HAP-1 (cell line): ENCODE measurements around the gene MADD.

Experiments
- DNase-seq, 2 experiments: peaks; one replicate each; pipeline ENCODE4 v3.0.0-alpha.2; 2016 to 2020; ENCODE audit warnings: low spot score in 2 of 2
- H3K27me3 ChIP-seq: fragments of 250-450 bp; sonication (Bioruptor Pico); 2 replicates; pipeline ENCODE4 v1.5.1; 2020; ENCODE audit warnings: low read depth, mild to moderate bottlenecking, moderate library complexity
- H3K36me3 ChIP-seq: fragments of 250-450 bp; sonication (Bioruptor Pico); replicated peaks from 2 replicates; pipeline ENCODE4 v1.5.1; 2020; ENCODE audit warnings: mild to moderate bottlenecking
- H3K4me1 ChIP-seq: fragments of 250-450 bp; sonication (Bioruptor Pico); 2 replicates; pipeline ENCODE4 v1.5.1; 2020; ENCODE audit warnings: mild to moderate bottlenecking
- H3K4me3 ChIP-seq: fragments of 250-450 bp; sonication (Bioruptor Pico); 2 replicates; pipeline ENCODE4 v1.5.1; 2020; ENCODE audit warnings: mild to moderate bottlenecking, moderate library complexity
- H3K9me3 ChIP-seq: fragments of 250-450 bp; sonication (Bioruptor Pico); 2 replicates; pipeline ENCODE4 v1.5.1; 2020; ENCODE audit warnings: mild to moderate bottlenecking, moderate library complexity
- in situ Hi-C: fragments of 300-500 bp; cut with MboI; formaldehyde crosslinking; loops from 3 replicates; pipeline ENCODE4 v1.14.3; 2020; ENCODE audit warnings: low sequenced_read_pairs, inconsistent platforms, mixed read lengths

The MADD gene

DNA sequence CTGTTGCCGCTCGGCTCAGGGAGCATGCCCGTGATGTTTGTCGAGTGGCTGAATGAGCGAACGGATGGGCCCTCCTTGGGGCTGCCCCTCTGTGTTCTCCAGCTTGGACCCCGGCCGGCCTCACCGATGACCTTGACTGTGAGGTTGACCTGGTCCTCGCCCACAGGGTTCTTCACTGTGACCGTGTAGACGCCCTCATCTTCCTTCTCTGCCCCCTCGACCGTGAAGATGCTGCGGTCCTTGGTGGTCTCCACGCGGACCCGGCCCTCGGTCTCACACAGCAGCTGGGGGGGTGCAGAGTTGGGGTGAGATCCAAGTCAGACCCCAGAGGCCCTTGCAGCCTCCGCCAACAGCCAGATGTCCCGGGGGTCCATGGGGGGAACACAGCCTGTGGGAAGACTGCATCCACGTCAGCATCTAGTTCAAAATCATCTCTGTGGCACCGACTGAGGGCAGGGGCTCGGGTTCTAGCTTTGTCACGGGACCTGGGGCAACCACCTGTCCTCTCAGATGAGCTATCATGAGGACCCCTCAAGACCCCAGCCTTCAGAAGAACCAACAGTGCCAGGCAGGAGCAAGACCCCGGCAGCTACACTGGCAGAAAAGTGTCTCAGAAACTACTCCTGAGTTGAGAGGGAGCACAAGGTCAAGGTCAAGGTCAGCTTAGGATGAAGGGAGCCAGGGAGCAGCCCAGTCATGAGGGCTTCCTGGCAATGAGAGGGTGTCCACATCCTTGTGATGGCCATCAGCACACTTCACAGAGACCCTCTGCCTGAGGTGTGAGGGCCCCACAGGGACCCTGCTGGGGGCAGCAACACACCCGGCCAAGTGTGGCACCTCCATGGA lies 68.7 kb downstream of the MADD start:
- in situ Hi-C loops: no loop called here
- no peaks in the 10 kb centered on the region for H3K9me3 ChIP-seq
- no peak for DNase-seq
- H3K4me1 ChIP-seq: no peaks in the 10 kb centered on the region
- H3K36me3 ChIP-seq: no peaks in the 10 kb centered on the region
- H3K27me3 ChIP-seq: no peaks in the 10 kb centered on the region
- no peak overlapping the region for H3K4me3 ChIP-seq

DNA sequence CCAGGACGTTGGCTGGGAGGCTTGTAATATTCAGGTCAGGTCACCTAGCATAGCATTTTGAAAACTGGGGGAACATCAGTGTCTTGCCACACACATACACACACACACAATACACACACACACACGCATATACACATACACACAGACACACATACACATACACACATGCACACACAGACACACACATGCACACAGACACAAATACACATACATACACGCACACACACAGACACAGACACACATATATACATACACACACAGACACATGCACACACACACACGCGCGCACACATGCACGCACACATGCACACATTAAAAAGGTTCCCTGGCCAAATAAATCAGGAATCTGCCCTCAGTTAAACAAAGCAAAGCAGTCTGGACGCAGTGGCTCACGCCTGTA lies 70.1 kb downstream of the MADD start:
- H3K9me3 ChIP-seq: no peaks in the 10 kb centered on the region
- no peaks in the 10 kb centered on the region for H3K36me3 ChIP-seq
- H3K4me3 ChIP-seq: no peak overlapping the region
- no peak for DNase-seq
- no peaks in the 10 kb centered on the region for H3K27me3 ChIP-seq
- in situ Hi-C loops: no loop called here
- H3K4me1 ChIP-seq: no peaks in the 10 kb centered on the region

DNA sequence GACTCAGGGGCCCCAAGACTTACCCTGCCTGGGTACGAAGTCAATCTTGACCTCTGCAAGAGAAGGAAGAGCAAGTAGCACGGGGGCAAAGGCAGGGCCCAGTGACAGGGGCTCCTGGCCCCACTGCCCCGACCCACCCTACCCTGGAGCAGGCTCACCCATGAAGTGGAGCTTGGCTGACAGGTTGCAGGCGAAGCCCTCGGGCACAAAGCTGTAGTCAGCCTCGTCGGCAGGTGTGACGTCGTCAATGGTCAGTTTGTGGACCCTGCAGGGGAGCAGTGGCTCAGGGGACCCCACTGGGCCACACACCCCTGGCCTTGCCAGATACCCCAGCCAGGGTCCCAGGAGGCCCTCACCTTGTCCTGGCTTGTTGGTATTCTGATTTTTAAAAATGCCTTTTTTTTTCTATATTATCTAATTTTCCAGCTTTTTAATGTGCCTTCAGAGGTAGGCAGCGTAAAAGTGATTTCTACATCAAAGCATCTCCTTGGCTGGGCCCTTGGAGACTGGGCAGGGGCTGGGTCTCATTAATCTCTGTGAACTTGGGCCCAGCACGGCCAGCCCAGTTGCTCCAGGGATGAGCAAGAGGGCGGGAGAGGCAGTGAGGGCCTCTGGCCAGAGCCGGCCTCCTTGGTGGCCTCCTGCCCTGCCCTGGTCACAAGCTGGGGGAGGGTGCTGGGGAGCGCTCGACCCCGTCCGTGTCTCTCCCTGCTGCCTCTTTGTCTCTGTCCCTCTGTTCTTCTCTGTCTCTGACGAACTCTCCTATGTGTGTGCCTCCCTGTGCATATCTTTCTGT lies 71.2 kb downstream of the MADD start:
- H3K36me3 ChIP-seq: no peaks in the 10 kb centered on the region
- no peaks in the 10 kb centered on the region for H3K27me3 ChIP-seq
- H3K4me3 ChIP-seq: no peak overlapping the region
- in situ Hi-C loops: no loop called here
- H3K9me3 ChIP-seq: no peaks in the 10 kb centered on the region
- DNase-seq: no peak
- H3K4me1 ChIP-seq: no peaks in the 10 kb centered on the region

DNA sequence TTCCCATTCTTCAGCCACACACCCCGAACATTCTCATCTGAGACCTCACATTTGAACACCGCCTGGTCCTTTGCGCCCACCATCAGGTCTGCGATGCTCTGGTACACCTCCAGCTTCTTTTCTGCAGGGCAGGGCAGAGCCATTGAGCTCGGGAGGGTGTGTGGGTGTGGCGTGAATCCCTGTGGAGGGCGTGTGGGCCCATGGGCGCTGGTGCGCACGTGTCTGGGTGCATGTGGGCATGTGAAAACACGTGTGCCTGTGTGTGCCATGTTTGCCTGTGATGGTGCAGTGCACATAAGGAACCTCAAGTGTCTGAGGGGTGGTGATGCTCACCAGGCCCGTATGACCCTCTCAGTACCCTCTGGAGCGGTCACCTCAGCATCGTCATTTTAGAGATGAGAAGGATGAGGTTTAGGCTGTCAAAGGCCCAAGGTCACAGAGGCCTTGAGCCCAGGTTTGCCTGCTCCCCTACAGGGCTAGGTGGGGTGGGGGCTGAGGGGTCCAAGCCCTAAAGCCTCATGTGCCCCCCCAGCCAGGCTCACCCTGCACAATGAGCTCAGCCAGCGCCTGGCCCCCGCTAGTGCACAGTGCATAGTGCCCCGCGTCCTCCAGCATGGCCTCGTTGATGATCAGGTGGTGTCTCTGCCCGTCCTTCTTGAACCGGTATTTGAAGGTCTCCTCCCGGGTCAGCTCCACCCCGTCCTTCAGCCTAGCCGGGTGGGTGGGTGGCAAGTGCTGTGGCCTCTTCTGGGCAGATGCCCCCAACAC lies 72.3 kb downstream of the MADD start:
- in situ Hi-C loops: no loop called here
- H3K4me3 ChIP-seq: no peak overlapping the region
- no peak for DNase-seq
- no peaks in the 10 kb centered on the region for H3K4me1 ChIP-seq
- no peaks in the 10 kb centered on the region for H3K9me3 ChIP-seq
- no peaks in the 10 kb centered on the region for H3K27me3 ChIP-seq
- no peaks in the 10 kb centered on the region for H3K36me3 ChIP-seq

DNA sequence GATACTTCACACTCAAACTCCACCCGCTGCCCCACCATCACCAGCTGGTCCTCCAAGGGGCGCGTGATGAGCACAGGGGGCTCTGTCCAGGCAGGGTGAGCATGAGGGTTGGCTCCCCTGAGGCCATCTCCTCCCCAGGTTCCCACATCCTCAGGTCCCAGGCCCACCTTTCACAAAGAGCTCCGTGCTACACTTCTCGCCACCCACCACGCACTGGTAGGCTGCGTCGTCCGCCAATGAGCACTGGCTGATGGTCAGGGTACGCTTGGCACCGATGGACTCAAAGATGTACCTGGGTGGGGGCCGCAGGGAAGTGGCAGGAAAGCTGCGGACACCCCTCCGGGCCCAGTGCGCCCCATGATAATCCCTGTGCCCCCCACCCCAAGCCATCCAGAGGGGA lies 72.9 kb downstream of the MADD start:
- H3K9me3 ChIP-seq: no peaks in the 10 kb centered on the region
- in situ Hi-C loops: no loop called here
- no peak overlapping the region for H3K4me3 ChIP-seq
- H3K4me1 ChIP-seq: no peaks in the 10 kb centered on the region
- no peaks in the 10 kb centered on the region for H3K36me3 ChIP-seq
- no peak for DNase-seq
- H3K27me3 ChIP-seq: no peaks in the 10 kb centered on the region

DNA sequence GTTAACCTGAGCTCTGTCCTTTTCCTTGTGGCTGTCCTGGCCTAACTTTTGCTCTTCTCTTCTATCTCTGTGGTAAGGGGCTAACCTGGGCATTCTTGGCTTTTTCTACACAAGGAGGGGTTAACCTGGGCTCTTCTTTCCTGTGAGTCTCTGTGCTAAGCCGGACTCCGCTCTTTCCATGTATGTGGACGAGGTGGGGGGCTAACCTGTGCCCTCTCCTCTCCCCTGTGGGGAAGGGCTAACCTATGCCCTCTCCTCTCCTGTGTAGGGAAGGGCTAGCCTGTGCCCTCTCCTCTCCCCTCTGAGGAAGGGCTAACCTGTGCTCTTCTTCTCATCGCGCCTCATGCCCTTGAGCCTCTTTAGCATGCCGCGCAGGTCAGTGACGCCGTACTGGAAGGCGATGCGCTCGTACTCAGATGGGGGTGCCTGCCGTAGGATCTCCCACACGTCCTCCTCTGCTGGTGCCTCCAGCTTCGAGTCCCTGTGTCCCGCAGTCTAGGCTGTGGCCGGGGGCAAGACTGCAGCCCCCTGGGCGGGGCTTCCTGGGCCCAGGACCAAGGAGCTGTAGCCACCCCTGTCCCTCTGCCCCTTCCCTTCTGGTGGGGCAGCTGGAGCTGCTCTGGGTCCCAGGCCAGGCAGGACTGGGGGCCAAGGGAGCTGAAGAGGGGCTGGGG lies 76.1 kb downstream of the MADD start:
- Histone ChIP-seq H3K4me1 (no peaks in the 10 kb centered on the region), H3K4me3 (no peak overlapping the region), H3K27me3 (no peaks in the 10 kb centered on the region), H3K9me3 (no peaks in the 10 kb centered on the region), H3K36me3 (no peaks in the 10 kb centered on the region)
- in situ Hi-C loops: no loop called here
- no peak for DNase-seq

DNA sequence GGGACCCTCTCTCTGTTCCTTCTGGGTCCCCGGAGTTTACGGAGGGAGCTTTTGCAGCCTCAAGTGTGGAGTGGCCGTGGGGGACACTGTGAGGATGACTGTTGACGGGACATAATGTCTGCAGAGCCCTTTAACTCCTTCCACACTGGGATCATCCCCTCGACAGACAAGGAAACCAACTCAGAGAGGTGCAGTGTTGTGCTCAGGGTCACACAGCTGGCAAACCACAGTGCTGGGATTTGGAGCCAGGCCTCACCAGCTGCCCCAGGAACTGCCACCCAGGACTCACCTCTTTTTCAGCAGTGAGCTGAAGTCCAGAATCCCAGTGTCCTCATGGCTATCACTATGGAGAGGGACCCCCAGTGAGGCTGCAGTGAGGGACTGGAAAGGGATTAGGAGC lies 77.2 kb downstream of the MADD start:
- H3K9me3 ChIP-seq: no peaks in the 10 kb centered on the region
- no peaks in the 10 kb centered on the region for H3K36me3 ChIP-seq
- in situ Hi-C loops: no loop called here
- no peak for DNase-seq
- H3K4me3 ChIP-seq: no peak overlapping the region
- H3K4me1 ChIP-seq: no peaks in the 10 kb centered on the region
- no peaks in the 10 kb centered on the region for H3K27me3 ChIP-seq

DNA sequence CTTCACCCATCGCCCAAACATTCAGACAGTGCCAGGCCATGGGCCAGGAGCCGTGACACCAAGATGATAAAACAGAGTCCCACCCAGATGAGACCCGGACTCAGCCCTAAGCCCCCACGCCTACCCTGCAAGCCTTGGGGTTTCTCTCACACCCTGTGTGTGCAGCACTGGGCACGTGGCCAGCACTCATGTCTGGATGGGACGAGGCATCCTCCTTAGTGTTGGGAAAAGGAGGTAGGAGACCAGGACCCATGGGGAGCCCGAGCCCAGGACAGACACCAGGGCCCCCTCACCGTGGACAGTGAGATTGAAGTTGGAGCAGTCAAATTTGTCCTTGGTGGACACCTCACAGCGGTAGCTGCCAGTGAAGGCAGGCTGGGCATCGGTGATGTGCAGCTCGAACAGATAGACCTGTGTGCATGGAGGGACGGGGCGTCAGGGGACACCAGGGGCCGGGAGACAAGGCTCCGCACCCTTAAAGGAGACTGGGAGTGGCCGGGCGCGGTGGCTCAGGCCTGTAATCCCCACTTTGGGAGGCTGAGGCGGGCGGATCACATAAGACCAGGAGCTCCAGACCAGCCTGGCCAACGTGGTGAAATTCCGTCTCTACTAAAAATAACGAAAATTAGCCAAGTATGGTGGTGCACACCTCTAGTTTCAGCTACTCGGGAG lies 78.3 kb downstream of the MADD start:
- H3K36me3 ChIP-seq: no peaks in the 10 kb centered on the region
- in situ Hi-C loops: no loop called here
- H3K27me3 ChIP-seq: no peaks in the 10 kb centered on the region
- H3K9me3 ChIP-seq: no peaks in the 10 kb centered on the region
- no peaks in the 10 kb centered on the region for H3K4me1 ChIP-seq
- DNase-seq: no peak
- H3K4me3 ChIP-seq: no peak overlapping the region

DNA sequence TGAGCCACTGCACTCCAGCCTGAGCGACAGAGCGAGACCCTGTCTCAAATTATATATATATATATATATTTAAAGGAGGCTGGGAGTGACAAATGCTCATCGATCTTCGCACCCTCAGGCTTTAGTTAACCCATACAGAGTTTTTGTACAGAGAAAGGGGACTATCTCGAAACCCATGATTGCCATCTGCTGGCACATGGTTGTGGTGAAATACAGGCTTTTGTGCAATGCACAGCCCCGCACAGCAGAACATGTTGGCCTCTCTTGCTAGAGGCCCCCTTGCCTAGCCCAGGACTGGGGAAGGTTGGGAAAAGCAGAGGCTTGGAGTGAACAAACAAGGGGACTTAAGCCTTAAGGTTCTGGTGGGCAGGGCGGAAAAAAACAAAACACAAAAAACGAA lies 78.9 kb downstream of the MADD start:
- H3K4me1 ChIP-seq: no peaks in the 10 kb centered on the region
- in situ Hi-C loops: no loop called here
- H3K9me3 ChIP-seq: no peaks in the 10 kb centered on the region
- DNase-seq: peak; percentile 9 to 48
- no peaks in the 10 kb centered on the region for H3K27me3 ChIP-seq
- no peak overlapping the region for H3K4me3 ChIP-seq
- no peaks in the 10 kb centered on the region for H3K36me3 ChIP-seq

DNA sequence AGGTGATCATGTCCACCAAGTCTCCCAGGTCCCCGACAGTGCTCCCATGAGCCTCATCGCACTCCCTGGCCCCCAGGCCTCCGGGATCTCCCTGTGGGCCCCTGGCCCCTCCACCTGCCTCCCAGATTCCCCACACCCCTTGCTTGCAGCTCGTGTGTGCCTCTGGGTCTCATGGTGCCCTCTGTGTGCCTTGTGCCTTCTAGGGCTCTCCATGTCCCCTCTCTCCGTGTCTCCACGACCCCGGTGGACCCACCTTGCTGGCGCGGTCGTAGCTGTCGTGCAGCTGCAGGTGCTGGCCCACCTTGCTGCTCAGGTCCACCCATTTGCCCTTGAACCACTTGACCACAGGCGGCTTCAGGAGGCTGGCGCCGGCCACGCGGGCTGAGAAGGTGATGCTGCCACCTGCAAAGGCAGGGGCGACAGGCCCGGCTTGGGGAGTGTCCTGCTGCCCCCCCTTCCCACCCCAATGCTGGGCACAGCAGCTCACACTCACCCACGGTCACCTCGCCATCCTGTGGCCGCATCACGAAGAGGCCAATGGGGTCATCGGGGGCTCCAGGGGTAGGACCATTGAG lies 79.7 kb downstream of the MADD start:
- in situ Hi-C loops: no loop called here
- Histone ChIP-seq H3K9me3 (no peaks in the 10 kb centered on the region), H3K4me3 (no peak overlapping the region), H3K27me3 (no peaks in the 10 kb centered on the region), H3K36me3 (no peaks in the 10 kb centered on the region), H3K4me1 (no peaks in the 10 kb centered on the region)
- DNase-seq: no peak

DNA sequence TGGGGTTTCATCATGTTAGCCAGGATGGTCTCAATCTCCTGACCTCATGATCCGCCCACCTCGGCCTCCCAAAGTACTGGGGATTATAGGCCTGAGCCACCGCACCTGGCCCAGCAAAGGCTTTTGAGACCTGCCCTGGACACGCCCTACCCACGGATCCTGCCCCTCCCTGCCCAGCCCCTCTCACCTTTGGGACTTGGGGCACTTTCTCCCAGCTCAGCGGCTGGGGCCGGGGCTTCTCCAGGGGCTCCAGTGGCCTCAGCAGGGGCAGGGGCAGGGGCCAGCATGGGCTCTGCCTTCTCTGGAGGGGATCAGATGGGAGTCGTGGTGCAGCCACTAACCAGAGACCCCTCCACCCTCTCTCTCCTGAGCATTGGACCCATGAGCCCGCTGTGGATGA lies 80.4 kb downstream of the MADD start:
- Histone ChIP-seq H3K27me3 (no peaks in the 10 kb centered on the region), H3K9me3 (no peaks in the 10 kb centered on the region), H3K4me3 (no peak overlapping the region), H3K36me3 (no peaks in the 10 kb centered on the region), H3K4me1 (no peaks in the 10 kb centered on the region)
- in situ Hi-C loops: no loop called here
- no peak for DNase-seq

DNA sequence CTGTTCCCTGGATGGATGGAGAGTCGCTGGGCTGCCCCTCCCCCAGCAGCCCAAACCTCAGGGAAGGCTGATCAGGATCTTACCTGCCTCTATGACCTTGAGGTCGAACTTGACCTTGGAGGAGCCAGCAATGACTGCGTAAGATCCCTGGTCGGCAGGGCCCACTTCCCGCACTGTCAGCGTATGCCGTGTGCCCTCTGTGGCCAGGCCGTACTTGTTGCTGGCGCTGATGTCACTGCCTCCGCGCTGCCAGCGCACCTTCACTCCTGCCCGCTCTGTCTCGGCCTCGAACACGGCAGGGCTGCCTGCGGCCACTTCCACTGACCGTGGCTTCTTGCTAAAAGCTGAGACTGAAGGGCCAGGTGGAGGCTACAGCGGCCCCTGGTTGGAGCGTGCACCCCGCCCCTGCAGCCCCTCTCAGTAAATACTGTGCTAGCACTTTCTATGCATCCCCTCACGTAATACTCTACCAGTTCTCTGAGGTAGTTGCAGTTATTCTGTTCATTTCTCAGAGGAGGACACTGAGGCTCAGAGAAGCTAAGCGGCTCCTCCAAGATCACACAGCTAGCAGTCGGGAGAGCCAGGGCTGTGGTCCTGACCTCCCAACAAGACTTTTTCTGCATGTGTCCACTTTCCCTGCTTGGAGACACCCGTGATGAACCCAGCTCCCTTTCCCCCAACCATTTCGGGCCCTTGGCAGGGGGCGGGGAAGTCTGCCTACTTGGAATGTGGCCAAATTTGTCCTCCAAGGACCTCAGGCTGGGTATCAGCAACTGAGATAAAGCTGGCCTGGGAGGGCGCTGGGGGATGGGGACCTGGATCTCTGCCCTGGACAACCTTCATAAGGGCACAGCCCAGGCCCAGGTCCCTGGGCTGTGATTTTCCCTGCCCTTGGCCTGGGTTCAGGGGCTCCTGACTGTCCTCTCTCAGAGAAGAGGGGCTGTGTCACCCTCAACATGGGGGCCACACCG lies 81.5 kb downstream of the MADD start:
- no peaks in the 10 kb centered on the region for H3K36me3 ChIP-seq
- no peak overlapping the region for H3K4me3 ChIP-seq
- no peaks in the 10 kb centered on the region for H3K9me3 ChIP-seq
- no peaks in the 10 kb centered on the region for H3K27me3 ChIP-seq
- in situ Hi-C loops: no loop called here
- H3K4me1 ChIP-seq: no peaks in the 10 kb centered on the region
- DNase-seq: no peak
